Psoas muscle (tissue), 8 donors: Measurements from ENCODE around the gene RPS23. TPM values are rescaled to one million over a fixed set of nuclear protein-coding genes. Genes with fewer than 3 reads are reported as not detected.

Source experiments
- ATAC-seq, 4 donors: fragments of 200-7000 bp; cut with Tn5 transposase; one replicate each; pipeline ENCODE4 v1.9.1; 2020; ENCODE audit warnings: moderate library complexity in 3 of 4, mild to moderate bottlenecking in 2 of 4
- DNase-seq, 2 donors: peaks; one replicate each; pipeline ENCODE4 v3.0.0-alpha.2; 2020
- H3K27ac ChIP-seq: fragments of 200-600 bp; one replicate; pipeline ENCODE4 v1.8.0; 2022
- H3K27me3 ChIP-seq, 3 donors: fragments of 200-600 bp in 1 of 3; one replicate each; pipeline versions ENCODE4 v1.6.1 to v1.8.0; 2013 to 2022; ENCODE audit warnings: low read length in 2 of 3, mild to moderate bottlenecking in 2 of 3, moderate library complexity in 1 of 3; ENCODE audit not compliant: insufficient read depth in 3 of 3
- H3K36me3 ChIP-seq, 2 donors: fragments of 200-600 bp in 1 of 2; one replicate each; pipeline versions ENCODE4 v1.6.1 to v1.8.0; 2013 to 2022; ENCODE audit warnings: low read depth in 1 of 2, mild to moderate bottlenecking in 1 of 2, moderate library complexity in 1 of 2; ENCODE audit not compliant: insufficient read depth in 1 of 2
- H3K4me1 ChIP-seq: fragments of 200-600 bp; one replicate; pipeline ENCODE4 v1.8.0; 2022
- H3K4me3 ChIP-seq: fragments of 200-600 bp; one replicate; pipeline ENCODE4 v1.8.0; 2022; ENCODE audit warnings: mild to moderate bottlenecking
- H3K9me3 ChIP-seq: fragments of 200-600 bp; one replicate; pipeline ENCODE4 v1.8.0; 2022
- WGBS, 3 donors: extraction: QIAGEN DNeasy Blood & Tissue Kit; methylation state at CpG; one replicate each; pipeline versions ENCODE4 v1.1.6 to v1.1.7; 2013; 5-methylcytosine and 5-hydroxymethylcytosine counted together
- intact Hi-C, 2 donors: fragments of 100-400 bp; cut with DNase I; formaldehyde crosslinking; loops; one replicate each; pipeline versions ENCODE4 v1.11.0 to v1.14.2; 2022
- polyA plus RNA-seq, 3 donors: library from polyadenylated mRNA; stranded (reverse); fragments of 200-250 nt; gene quantifications; one replicate each; pipeline ENCODE4 v1.2.3, GENCODE V29; 2013
- total RNA-seq, 4 donors: library from RNA; stranded (reverse); fragmentation: NEBNext Ultra II Directional in 2 of 4; extraction: Animal tissue kit (Norgen Biotek cat#: 25700) in 2 of 4; gene quantifications; one replicate each; pipeline versions ENCODE4 v1.2.1 to v1.2.4, GENCODE V29; 2021 to 2023
- TF ChIP-seq, protein P1 (sequence below): fragments of 200-600 bp; IDR thresholded peaks from one replicate; pipeline ENCODE4 v1.8.0; 2022; ENCODE audit warnings: antibody characterized with exemption
- donor health status: healthy with polysubstance abuse.
- donor health status: DM: no; HTN: no; CAD: no; lungs with moderate emphysema.
- donor health status: Bipolar disorder and iron deficiency.
- donor health status: healthy.
- donor health status: DM: yes; HTN: yes; CAD: no.
- donor health status: DM: no; HTN: no; CAD: no.
- donor health status: DM: no; HTN: no; CAD: no.
- donor health status: DM: yes; HTN: yes; CAD: no.

The RPS23 gene
- total and polyA plus RNA-seq, 7 donors: 1,381 to 4,268 (median 2,201) TPM

DNA sequence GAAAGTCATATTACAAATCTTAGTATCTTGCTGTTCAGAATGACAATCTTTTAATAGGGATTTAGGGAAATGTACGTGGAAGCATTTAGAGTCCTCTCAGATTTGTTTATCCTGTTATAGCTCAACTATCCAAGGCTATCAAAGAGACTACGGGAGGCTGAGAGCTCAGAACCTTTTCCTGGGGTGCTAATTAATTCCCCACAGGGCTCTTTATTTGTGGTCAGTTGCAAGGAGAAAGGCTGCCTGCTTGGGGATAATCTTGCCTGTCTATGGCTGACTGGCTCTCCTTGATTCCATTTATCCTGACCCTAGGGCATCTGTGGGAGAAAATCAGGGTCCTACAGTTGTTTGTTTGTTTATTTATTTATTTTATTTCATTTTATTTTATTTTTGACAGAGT lies 28.0 kb upstream of the RPS23 start:
- Histone ChIP-seq H3K9me3 (no peaks in the 10 kb centered on the region), H3K4me3 (no peak overlapping the region), H3K4me1 (no peaks in the 10 kb centered on the region), H3K27me3 (no peaks in the 10 kb centered on the region), H3K27ac (no peak overlapping the region), H3K36me3 (peaks cover 4 to 16% of the 10 kb centered on the region in 2 donors)
- intact Hi-C loops: no loop called here
- TF ChIP-seq, protein P1, sequence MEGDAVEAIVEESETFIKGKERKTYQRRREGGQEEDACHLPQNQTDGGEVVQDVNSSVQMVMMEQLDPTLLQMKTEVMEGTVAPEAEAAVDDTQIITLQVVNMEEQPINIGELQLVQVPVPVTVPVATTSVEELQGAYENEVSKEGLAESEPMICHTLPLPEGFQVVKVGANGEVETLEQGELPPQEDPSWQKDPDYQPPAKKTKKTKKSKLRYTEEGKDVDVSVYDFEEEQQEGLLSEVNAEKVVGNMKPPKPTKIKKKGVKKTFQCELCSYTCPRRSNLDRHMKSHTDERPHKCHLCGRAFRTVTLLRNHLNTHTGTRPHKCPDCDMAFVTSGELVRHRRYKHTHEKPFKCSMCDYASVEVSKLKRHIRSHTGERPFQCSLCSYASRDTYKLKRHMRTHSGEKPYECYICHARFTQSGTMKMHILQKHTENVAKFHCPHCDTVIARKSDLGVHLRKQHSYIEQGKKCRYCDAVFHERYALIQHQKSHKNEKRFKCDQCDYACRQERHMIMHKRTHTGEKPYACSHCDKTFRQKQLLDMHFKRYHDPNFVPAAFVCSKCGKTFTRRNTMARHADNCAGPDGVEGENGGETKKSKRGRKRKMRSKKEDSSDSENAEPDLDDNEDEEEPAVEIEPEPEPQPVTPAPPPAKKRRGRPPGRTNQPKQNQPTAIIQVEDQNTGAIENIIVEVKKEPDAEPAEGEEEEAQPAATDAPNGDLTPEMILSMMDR: no peak
- DNase-seq: no peak
- no peak for ATAC-seq
- 80 to 89% (median 86%) methylated on average over 2 of the region's 2 CpGs for WGBS, 3 donors

DNA sequence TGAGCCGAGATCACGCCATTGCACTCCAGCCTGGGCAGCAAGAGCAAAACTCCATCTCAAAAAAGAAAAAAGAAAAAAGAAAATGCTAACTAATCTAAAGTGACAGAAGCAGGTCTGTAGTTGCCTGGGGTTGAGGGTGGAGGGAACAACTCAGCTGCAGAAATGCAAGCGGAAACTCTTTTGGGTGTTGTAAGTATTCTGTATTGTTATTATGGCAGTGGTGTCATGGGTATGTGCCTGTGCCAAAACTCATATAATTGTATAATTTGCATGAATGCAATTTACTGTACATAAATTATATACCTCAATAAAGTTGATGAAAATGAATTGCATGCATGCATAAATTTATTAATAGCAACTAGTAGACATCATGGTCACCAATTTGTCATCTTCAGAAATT lies 23.0 kb upstream of the RPS23 start:
- intact Hi-C loops: no loop called here
- no peak for ATAC-seq
- H3K36me3 ChIP-seq: peaks cover 4 to 16% of the 10 kb centered on the region in 2 donors
- no peak overlapping the region for H3K27ac ChIP-seq
- H3K4me1 ChIP-seq: no peaks in the 10 kb centered on the region
- H3K9me3 ChIP-seq: no peaks in the 10 kb centered on the region
- no peak overlapping the region for H3K4me3 ChIP-seq
- TF ChIP-seq, protein P1: no peak
- H3K27me3 ChIP-seq: no peaks in the 10 kb centered on the region
- DNase-seq: no peak
- 96 to 98% (median 98%) methylated on average over 3 of the region's 3 CpGs for WGBS, 3 donors

DNA sequence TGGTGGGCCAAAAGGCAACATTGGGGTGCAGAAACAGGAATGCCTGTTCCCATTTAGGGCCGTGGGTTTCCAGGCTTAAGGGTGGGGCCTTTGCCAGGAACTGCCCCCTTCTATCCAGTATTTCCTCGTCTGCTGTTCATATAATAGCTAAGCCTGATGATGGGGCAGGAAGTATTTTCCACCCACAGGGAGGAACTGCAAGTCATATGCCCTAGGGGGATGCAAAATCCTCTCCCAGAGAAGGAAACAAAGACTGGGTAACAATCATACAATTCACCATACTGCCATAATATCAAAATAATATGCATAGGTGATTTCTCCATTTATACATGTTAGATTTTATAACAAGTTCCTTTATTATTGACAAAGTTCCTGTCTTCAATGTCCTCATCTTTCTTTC lies 20.5 kb upstream of the RPS23 start:
- no peak for ATAC-seq

DNA sequence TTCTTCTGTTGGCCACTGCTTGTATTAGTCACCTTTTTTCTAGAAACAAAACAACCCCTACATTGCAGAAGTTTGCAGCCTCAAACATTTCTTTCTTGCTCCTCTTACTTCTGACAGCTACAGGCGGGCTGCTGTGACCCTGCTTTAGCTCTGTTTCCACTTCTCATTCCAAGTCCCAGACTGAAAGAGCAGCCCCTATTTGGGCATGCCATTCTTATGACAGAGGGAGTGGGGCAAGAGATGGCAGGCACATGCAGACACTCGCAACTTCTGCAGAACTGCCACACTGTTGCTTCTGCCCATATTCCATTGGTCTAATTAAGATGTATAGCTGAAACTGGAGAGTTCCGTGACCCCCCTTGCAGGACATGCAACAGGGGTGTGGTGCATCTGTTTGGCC lies 19.6 kb upstream of the RPS23 start:
- WGBS, 3 donors: 54 to 66% (median 63%) methylated on average over 3 of the region's 3 CpGs
- ATAC-seq (peak in 1 of 4 donors; percentile 67), DNase-seq (no peak)
- no peaks in the 10 kb centered on the region for H3K36me3 ChIP-seq
- no peaks in the 10 kb centered on the region for H3K27me3 ChIP-seq
- TF ChIP-seq, protein P1: no peak
- H3K9me3 ChIP-seq: no peaks in the 10 kb centered on the region
- intact Hi-C loops: no loop called here
- H3K4me1 ChIP-seq: no peaks in the 10 kb centered on the region
- H3K4me3 ChIP-seq: no peak overlapping the region
- H3K27ac ChIP-seq: no peak overlapping the region

More for the DNA sequence above, 20.5 kb upstream of the RPS23 start:
- Histone ChIP-seq H3K9me3 (no peaks in the 10 kb centered on the region), H3K4me3 (no peak overlapping the region), H3K36me3 (no peaks in the 10 kb centered on the region), H3K27me3 (no peaks in the 10 kb centered on the region), H3K27ac (no peak overlapping the region), H3K4me1 (no peaks in the 10 kb centered on the region)
- DNase-seq: no peak
- TF ChIP-seq, protein P1: no peak
- 49 to 63% (median 51%) methylated on average over 2 of the region's 2 CpGs for WGBS, 3 donors
- intact Hi-C loops: no loop called here

DNA sequence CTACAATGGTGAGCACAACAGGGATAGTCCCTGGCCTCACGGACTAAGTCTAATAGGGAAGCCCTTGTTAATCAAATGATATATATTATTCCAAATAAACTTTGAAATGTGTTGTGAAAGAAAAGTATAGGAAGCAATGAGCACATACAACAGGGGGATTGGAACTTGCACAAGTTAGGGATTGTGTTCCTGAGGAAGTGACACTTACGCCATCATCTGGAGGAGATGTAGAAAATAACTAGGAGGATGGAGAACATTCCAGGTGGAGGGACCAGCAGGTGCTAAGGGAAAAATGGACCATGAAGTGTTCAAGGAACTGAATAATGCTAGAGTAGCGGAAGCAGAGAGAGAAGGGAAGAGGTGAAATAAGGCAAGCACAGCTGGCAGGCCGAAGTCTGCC lies 18.8 kb upstream of the RPS23 start:
- no peaks in the 10 kb centered on the region for H3K36me3 ChIP-seq
- TF ChIP-seq, protein P1: no peak
- H3K9me3 ChIP-seq: no peaks in the 10 kb centered on the region
- no peak overlapping the region for H3K4me3 ChIP-seq
- intact Hi-C loops: no loop called here
- 84 to 88% (median 86%) methylated on average over 4 of the region's 4 CpGs for WGBS, 3 donors
- H3K27me3 ChIP-seq: no peaks in the 10 kb centered on the region
- no peaks in the 10 kb centered on the region for H3K4me1 ChIP-seq
- DNase-seq: no peak
- H3K27ac ChIP-seq: no peak overlapping the region
- ATAC-seq: no peak
